Measurements from ENCODE around the gene SIGLEC12. TPM values are rescaled to one million over a fixed set of nuclear protein-coding genes. Genes with fewer than 3 reads are reported as not detected.

The SIGLEC12 gene
- total RNA-seq, 1 donor from 2014 or later: not detected

GRCh38 chr19:51542699-51543098 is 41.1 kb upstream of the SIGLEC12 start:
- no peaks in the 10 kb centered on the region for H3K9me3 Mint-ChIP-seq
- H3K36me3 Mint-ChIP-seq: no peaks in the 10 kb centered on the region
- H3K4me1 Mint-ChIP-seq: no peaks in the 10 kb centered on the region
- Histone ChIP-seq H4K20me1 (ENCODE audit: low read depth) (no peaks in the 10 kb centered on the region), H3K4me2 (no peak overlapping the region), H3K36me3 (no peaks in the 10 kb centered on the region), H3K79me2 (ENCODE audit: low read depth) (no peaks in the 10 kb centered on the region), H3K4me3 (no peak overlapping the region), H3K9ac (no peak overlapping the region), H3K4me1 (no peaks in the 10 kb centered on the region), H3K27ac (no peak overlapping the region), H2AFZ (replicated peaks) (no peak overlapping the region), H3K9me3 (ENCODE audit: low read depth) (no peaks in the 10 kb centered on the region), H3K27me3 (no peaks in the 10 kb centered on the region), H3F3A (ENCODE audit: low read depth) (no peaks in the 10 kb centered on the region)
- peaks cover 10% of the 10 kb centered on the region for H3K27me3 Mint-ChIP-seq (ENCODE audit: insufficient read depth, low read depth)
- H3K27ac Mint-ChIP-seq: no peak overlapping the region
- no peak for DNase-seq (ENCODE audit: low spot score)
- H3K4me3 Mint-ChIP-seq: no peak overlapping the region
- TF ChIP-seq EZH2 (IDR thresholded peaks at IDR 0.05) (no peak), EZH2phosphoT487 (IDR thresholded peaks at IDR 0.05) (no peak), CTCF (IDR thresholded peaks at IDR 0.05) (no peak)

GRCh38 chr19:51541458-51542357 is 40.1 kb upstream of the SIGLEC12 start:
- Histone ChIP-seq H3K36me3 (no peaks in the 10 kb centered on the region), H3K9ac (no peak overlapping the region), H3K27ac (no peak overlapping the region), H3F3A (ENCODE audit: low read depth) (no peaks in the 10 kb centered on the region), H2AFZ (replicated peaks) (no peak overlapping the region), H3K9me3 (ENCODE audit: low read depth) (no peaks in the 10 kb centered on the region), H3K4me3 (no peak overlapping the region), H3K4me2 (no peak overlapping the region), H3K4me1 (no peaks in the 10 kb centered on the region), H3K79me2 (ENCODE audit: low read depth) (no peaks in the 10 kb centered on the region), H3K27me3 (no peaks in the 10 kb centered on the region), H4K20me1 (ENCODE audit: low read depth) (no peaks in the 10 kb centered on the region)
- H3K4me3 Mint-ChIP-seq: no peak overlapping the region
- no peaks in the 10 kb centered on the region for H3K36me3 Mint-ChIP-seq
- no peaks in the 10 kb centered on the region for H3K9me3 Mint-ChIP-seq
- peaks cover 10% of the 10 kb centered on the region for H3K27me3 Mint-ChIP-seq (ENCODE audit: insufficient read depth, low read depth)
- no peaks in the 10 kb centered on the region for H3K4me1 Mint-ChIP-seq
- no peak for TF ChIP-seq CTCF (IDR thresholded peaks at IDR 0.05)
- TF ChIP-seq EZH2 (IDR thresholded peaks at IDR 0.05): no peak
- no peak for TF ChIP-seq EZH2phosphoT487 (IDR thresholded peaks at IDR 0.05)
- no peak overlapping the region for H3K27ac Mint-ChIP-seq
- DNase-seq (ENCODE audit: low spot score): no peak

GRCh38 chr19:51539821-51540366 is 38.3 kb upstream of the SIGLEC12 start:
- Histone ChIP-seq H2AFZ (replicated peaks) (no peak overlapping the region), H3K4me3 (no peak overlapping the region), H4K20me1 (ENCODE audit: low read depth) (no peaks in the 10 kb centered on the region), H3F3A (ENCODE audit: low read depth) (no peaks in the 10 kb centered on the region), H3K27me3 (no peaks in the 10 kb centered on the region), H3K79me2 (ENCODE audit: low read depth) (no peaks in the 10 kb centered on the region), H3K4me1 (no peaks in the 10 kb centered on the region), H3K36me3 (no peaks in the 10 kb centered on the region), H3K4me2 (no peak overlapping the region), H3K9me3 (ENCODE audit: low read depth) (peaks cover 11% of the 10 kb centered on the region), H3K27ac (no peak overlapping the region), H3K9ac (no peak overlapping the region)
- Mint-ChIP-seq H3K36me3 (no peaks in the 10 kb centered on the region), H3K27ac (no peak overlapping the region), H3K4me3 (no peak overlapping the region), H3K27me3 (ENCODE audit: insufficient read depth, low read depth) (peaks cover 8% of the 10 kb centered on the region), H3K4me1 (no peaks in the 10 kb centered on the region), H3K9me3 (no peaks in the 10 kb centered on the region)
- no peak for DNase-seq (ENCODE audit: low spot score)
- TF ChIP-seq EZH2phosphoT487 (IDR thresholded peaks at IDR 0.05) (no peak), CTCF (IDR thresholded peaks at IDR 0.05) (no peak), EZH2 (IDR thresholded peaks at IDR 0.05) (no peak)
